ENCODE data around the gene ANKK1. TPM values are rescaled to one million over a fixed set of nuclear protein-coding genes. Genes with fewer than 3 reads are reported as not detected.

The ANKK1 gene
- total RNA-seq, 3 donors from 2014 or later: 0.16 TPM; not detected in 2

- ATAC-seq: no peak
- no peak for DNase-seq
- no peak overlapping the region for H3K4me3 Mint-ChIP-seq
- no peaks in the 10 kb centered on the region for H3K4me1 Mint-ChIP-seq (ENCODE audit: low read depth)
- H3K36me3 Mint-ChIP-seq (ENCODE audit: insufficient read depth): no peaks in the 10 kb centered on the region
- no peaks in the 10 kb centered on the region for H3K9me3 Mint-ChIP-seq
- no peaks in the 10 kb centered on the region for H3K27me3 Mint-ChIP-seq (ENCODE audit: low read depth)
Observed at GRCh38 chr11:113410414-113411135, 23.0 kb downstream of the ANKK1 start.

GRCh38 chr11:113411536-113411935 lies 24.0 kb downstream of the ANKK1 start:
- Mint-ChIP-seq H3K9me3 (no peaks in the 10 kb centered on the region), H3K36me3 (ENCODE audit: insufficient read depth) (no peaks in the 10 kb centered on the region), H3K4me3 (no peak overlapping the region), H3K27me3 (ENCODE audit: low read depth) (no peaks in the 10 kb centered on the region), H3K4me1 (ENCODE audit: low read depth) (no peaks in the 10 kb centered on the region)
- DNase-seq (no peak), ATAC-seq (no peak)

- no peaks in the 10 kb centered on the region for H3K9me3 Mint-ChIP-seq
- ATAC-seq: peak in 1 of 2 donors; percentile 8
- H3K4me1 Mint-ChIP-seq (ENCODE audit: low read depth): no peaks in the 10 kb centered on the region
- no peak for DNase-seq
- no peak overlapping the region for H3K4me3 Mint-ChIP-seq
- no peaks in the 10 kb centered on the region for H3K27me3 Mint-ChIP-seq (ENCODE audit: low read depth)
- no peaks in the 10 kb centered on the region for H3K36me3 Mint-ChIP-seq (ENCODE audit: insufficient read depth)
Observed at GRCh38 chr11:113412675-113413074, 25.1 kb downstream of the ANKK1 start.

- Mint-ChIP-seq H3K4me3 (no peak overlapping the region), H3K4me1 (ENCODE audit: low read depth) (no peaks in the 10 kb centered on the region), H3K9me3 (no peaks in the 10 kb centered on the region), H3K27me3 (ENCODE audit: low read depth) (no peaks in the 10 kb centered on the region), H3K36me3 (ENCODE audit: insufficient read depth) (no peaks in the 10 kb centered on the region)
- ATAC-seq (no peak), DNase-seq (no peak)
Observed at GRCh38 chr11:113415343-113415742, 27.8 kb downstream of the ANKK1 start.

- peaks cover 3% of the 10 kb centered on the region for H3K27me3 Mint-ChIP-seq (ENCODE audit: low read depth)
- no peak overlapping the region for H3K4me3 Mint-ChIP-seq
- DNase-seq (no peak), ATAC-seq (no peak)
- no peaks in the 10 kb centered on the region for H3K36me3 Mint-ChIP-seq (ENCODE audit: insufficient read depth)
- H3K4me1 Mint-ChIP-seq (ENCODE audit: low read depth): no peaks in the 10 kb centered on the region
- H3K9me3 Mint-ChIP-seq: no peaks in the 10 kb centered on the region
Observed at GRCh38 chr11:113417428-113417827, 29.8 kb downstream of the ANKK1 start.

- H3K36me3 Mint-ChIP-seq (ENCODE audit: insufficient read depth): no peaks in the 10 kb centered on the region
Observed at GRCh38 chr11:113419454-113420003, 31.9 kb downstream of the ANKK1 start.

GRCh38 chr11:113420808-113421207 lies 33.2 kb downstream of the ANKK1 start:
- H3K4me1 Mint-ChIP-seq (ENCODE audit: low read depth): no peaks in the 10 kb centered on the region
- no peaks in the 10 kb centered on the region for H3K9me3 Mint-ChIP-seq
- no peak for ATAC-seq
- no peaks in the 10 kb centered on the region for H3K36me3 Mint-ChIP-seq (ENCODE audit: insufficient read depth)
- DNase-seq: no peak
- H3K27me3 Mint-ChIP-seq (ENCODE audit: low read depth): peaks cover 3% of the 10 kb centered on the region
- H3K4me3 Mint-ChIP-seq: no peak overlapping the region

More at GRCh38 chr11:113419454-113420003, 31.9 kb downstream of the ANKK1 start:
- DNase-seq: no peak
- Mint-ChIP-seq H3K27me3 (ENCODE audit: low read depth) (peaks cover 3% of the 10 kb centered on the region), H3K9me3 (no peaks in the 10 kb centered on the region), H3K4me1 (ENCODE audit: low read depth) (no peaks in the 10 kb centered on the region), H3K4me3 (no peak overlapping the region)
- no peak for ATAC-seq

GRCh38 chr11:113426686-113427085 lies 39.1 kb downstream of the ANKK1 start:
- ATAC-seq (no peak), DNase-seq (no peak)
- Mint-ChIP-seq H3K9me3 (no peaks in the 10 kb centered on the region), H3K4me3 (no peak overlapping the region), H3K36me3 (ENCODE audit: insufficient read depth) (no peaks in the 10 kb centered on the region), H3K4me1 (ENCODE audit: low read depth) (no peaks in the 10 kb centered on the region), H3K27me3 (ENCODE audit: low read depth) (peaks cover 3% of the 10 kb centered on the region)

- no peak for DNase-seq
- Mint-ChIP-seq H3K4me1 (ENCODE audit: low read depth) (no peaks in the 10 kb centered on the region), H3K4me3 (no peak overlapping the region), H3K9me3 (no peaks in the 10 kb centered on the region), H3K27me3 (ENCODE audit: low read depth) (no peaks in the 10 kb centered on the region), H3K36me3 (ENCODE audit: insufficient read depth) (no peaks in the 10 kb centered on the region)
- no peak for ATAC-seq
Observed at GRCh38 chr11:113431746-113432145, 44.2 kb downstream of the ANKK1 start.

GRCh38 chr11:113435190-113435968 lies 47.8 kb downstream of the ANKK1 start:
- H3K27me3 Mint-ChIP-seq (ENCODE audit: low read depth): peaks cover 3% of the 10 kb centered on the region
- no peaks in the 10 kb centered on the region for H3K9me3 Mint-ChIP-seq
- ATAC-seq (no peak), DNase-seq (no peak)
- H3K36me3 Mint-ChIP-seq (ENCODE audit: insufficient read depth): no peaks in the 10 kb centered on the region
- H3K4me1 Mint-ChIP-seq (ENCODE audit: low read depth): no peaks in the 10 kb centered on the region
- H3K4me3 Mint-ChIP-seq: no peak overlapping the region

- Mint-ChIP-seq H3K27me3 (ENCODE audit: low read depth) (peaks cover 4% of the 10 kb centered on the region), H3K9me3 (no peaks in the 10 kb centered on the region), H3K4me1 (ENCODE audit: low read depth) (no peaks in the 10 kb centered on the region), H3K36me3 (ENCODE audit: insufficient read depth) (no peaks in the 10 kb centered on the region), H3K4me3 (no peak overlapping the region)
- ATAC-seq (no peak), DNase-seq (no peak)
Observed at GRCh38 chr11:113436672-113437252, 49.2 kb downstream of the ANKK1 start.

- H3K4me1 Mint-ChIP-seq (ENCODE audit: low read depth): no peaks in the 10 kb centered on the region
- DNase-seq (no peak), ATAC-seq (no peak)
- H3K27me3 Mint-ChIP-seq (ENCODE audit: low read depth): peaks cover 4% of the 10 kb centered on the region
- H3K36me3 Mint-ChIP-seq (ENCODE audit: insufficient read depth): no peaks in the 10 kb centered on the region
- no peak overlapping the region for H3K4me3 Mint-ChIP-seq
- no peaks in the 10 kb centered on the region for H3K9me3 Mint-ChIP-seq
Observed at GRCh38 chr11:113440816-113441215, 53.2 kb downstream of the ANKK1 start.

GRCh38 chr11:113444502-113445123 lies 57.0 kb downstream of the ANKK1 start:
- H3K36me3 Mint-ChIP-seq (ENCODE audit: insufficient read depth): no peaks in the 10 kb centered on the region
- no peak for ATAC-seq
- no peaks in the 10 kb centered on the region for H3K4me1 Mint-ChIP-seq (ENCODE audit: low read depth)
- no peaks in the 10 kb centered on the region for H3K9me3 Mint-ChIP-seq
- no peak overlapping the region for H3K4me3 Mint-ChIP-seq
- no peak for DNase-seq
- peaks cover 9% of the 10 kb centered on the region for H3K27me3 Mint-ChIP-seq (ENCODE audit: low read depth)

GRCh38 chr11:113446112-113446511 lies 58.5 kb downstream of the ANKK1 start:
- no peaks in the 10 kb centered on the region for H3K36me3 Mint-ChIP-seq (ENCODE audit: insufficient read depth)
- H3K4me3 Mint-ChIP-seq: no peak overlapping the region
- peaks cover 5% of the 10 kb centered on the region for H3K27me3 Mint-ChIP-seq (ENCODE audit: low read depth)
- ATAC-seq (no peak), DNase-seq (no peak)
- no peaks in the 10 kb centered on the region for H3K9me3 Mint-ChIP-seq
- no peaks in the 10 kb centered on the region for H3K4me1 Mint-ChIP-seq (ENCODE audit: low read depth)
